Astrocyte (in vitro differentiated cells and primary cell): ENCODE data around the gene ELMOD3. TPM values are rescaled to one million over a fixed set of nuclear protein-coding genes. Genes with fewer than 3 reads are reported as not detected.

Experiments
- DNase-seq: peaks from one replicate; pipeline ENCODE4 v3.0.0-alpha.2; 2010; ENCODE audit warnings: low read depth
- FAIRE-seq: peaks from 2 replicates; lab custom pipeline; 2011; peaks lifted over from hg19 to GRCh38; lab: Jason Lieb, UNC
- H2AFZ ChIP-seq: 2 replicates; pipeline ENCODE4 v1.6.0; 2012; ENCODE audit warnings: low read depth, low read length, inconsistent platforms
- H3K27ac ChIP-seq: 2 replicates; pipeline ENCODE4 v1.5.1; 2011; ENCODE audit warnings: low read depth, low read length, inconsistent platforms
- H3K27me3 ChIP-seq: 2 replicates; pipeline ENCODE4 v1.6.0; 2011; ENCODE audit warnings: low read length, inconsistent platforms; ENCODE audit not compliant: insufficient read depth
- H3K36me3 ChIP-seq: 2 replicates; pipeline ENCODE4 v1.5.1; 2011; ENCODE audit warnings: low read length, inconsistent platforms; ENCODE audit not compliant: insufficient read depth
- H3K4me1 ChIP-seq: 2 replicates; pipeline ENCODE4 v1.5.1; 2011; ENCODE audit warnings: low read length, inconsistent platforms; ENCODE audit not compliant: insufficient read depth
- H3K4me2 ChIP-seq: 2 replicates; pipeline ENCODE4 v1.6.0; 2012; ENCODE audit warnings: low read length, inconsistent platforms
- H3K4me3 ChIP-seq: 2 replicates; pipeline ENCODE4 v1.5.1; 2011; ENCODE audit warnings: low read depth, mild to moderate bottlenecking, low read length, inconsistent platforms; ENCODE audit not compliant: insufficient read depth
- H3K79me2 ChIP-seq: 2 replicates; pipeline ENCODE4 v1.6.0; 2012; ENCODE audit warnings: mild to moderate bottlenecking, low read length, inconsistent platforms; ENCODE audit not compliant: insufficient read depth
- H3K9ac ChIP-seq: 2 replicates; pipeline ENCODE4 v1.6.0; 2012; ENCODE audit warnings: mild to moderate bottlenecking, low read length, inconsistent platforms
- H3K9me3 ChIP-seq: 2 replicates; pipeline ENCODE4 v1.5.1; 2012; ENCODE audit warnings: low read depth, mild to moderate bottlenecking, low read length, inconsistent platforms; ENCODE audit not compliant: insufficient read depth
- H4K20me1 ChIP-seq: 2 replicates; pipeline ENCODE4 v1.6.0; 2012; ENCODE audit warnings: low read length, inconsistent platforms; ENCODE audit not compliant: insufficient read depth
- H3K27ac Mint-ChIP-seq: one replicate; pipeline ENCODE4 v1.8.0; 2021; ENCODE audit warnings: mild to moderate bottlenecking, mixed read lengths; ENCODE audit not compliant: unreplicated experiment
- H3K27me3 Mint-ChIP-seq: one replicate; pipeline ENCODE4 v1.8.0; 2021; ENCODE audit warnings: low read depth, mixed read lengths; ENCODE audit not compliant: unreplicated experiment
- H3K36me3 Mint-ChIP-seq: one replicate; pipeline ENCODE4 v1.8.0; 2021; ENCODE audit warnings: low read depth, mixed read lengths; ENCODE audit not compliant: unreplicated experiment
- H3K4me1 Mint-ChIP-seq: one replicate; pipeline ENCODE4 v1.8.0; 2021; ENCODE audit warnings: low read depth, mixed read lengths; ENCODE audit not compliant: unreplicated experiment
- H3K4me3 Mint-ChIP-seq: one replicate; pipeline ENCODE4 v1.8.0; 2021; ENCODE audit warnings: mild to moderate bottlenecking, moderate library complexity, mixed read lengths; ENCODE audit not compliant: unreplicated experiment
- H3K9me3 Mint-ChIP-seq: one replicate; pipeline ENCODE4 v1.8.0; 2021; ENCODE audit warnings: mild to moderate bottlenecking, mixed read lengths; ENCODE audit not compliant: unreplicated experiment
- CTCF ChIP-seq: IDR thresholded peaks from 2 replicates; pipeline ENCODE4 v1.5.1; 2011; ENCODE audit warnings: low read depth, mild to moderate bottlenecking, inconsistent platforms, low read length, moderate library complexity; ENCODE audit not compliant: insufficient read depth
- EZH2 ChIP-seq: IDR thresholded peaks from 2 replicates; pipeline ENCODE4 v1.6.1; 2012; ENCODE audit warnings: mild to moderate bottlenecking, low read length, inconsistent platforms; ENCODE audit not compliant: insufficient read depth
- total RNA-seq: library from RNA; stranded (reverse); gene quantifications from 2 replicates; pipeline ENCODE4 v1.2.1, GENCODE V29; 2021

The ELMOD3 gene
- total RNA-seq, 1 donor from 2014 or later, result 11.7 TPM

- Histone ChIP-seq H3K79me2 (no peaks in the 10 kb centered on the region), H2AFZ (no peak overlapping the region), H3K27ac (no peak overlapping the region), H3K4me1 (no peaks in the 10 kb centered on the region), H3K4me2 (no peak overlapping the region), H3K36me3 (peaks cover 12% of the 10 kb centered on the region), H3K9ac (no peak overlapping the region), H3K4me3 (no peak overlapping the region), H3K27me3 (no peaks in the 10 kb centered on the region), H4K20me1 (no peaks in the 10 kb centered on the region), H3K9me3 (no peaks in the 10 kb centered on the region)
- Mint-ChIP-seq H3K4me1 (peaks cover 4% of the 10 kb centered on the region), H3K9me3 (no peaks in the 10 kb centered on the region), H3K36me3 (peaks cover 22% of the 10 kb centered on the region), H3K27ac (no peak overlapping the region), H3K4me3 (no peak overlapping the region), H3K27me3 (no peaks in the 10 kb centered on the region)
- no peak for FAIRE-seq
- no peak for DNase-seq
- no peak for TF ChIP-seq CTCF
- no peak for TF ChIP-seq EZH2
Measured at GRCh38 chr2:85395912-85396475, 41.4 kb downstream of the ELMOD3 start.

GRCh38 chr2:85396531-85397470, 42.2 kb downstream of the ELMOD3 start:
- peaks cover 22% of the 10 kb centered on the region for H3K36me3 Mint-ChIP-seq
- peaks cover 4% of the 10 kb centered on the region for H3K4me1 Mint-ChIP-seq
- no peak overlapping the region for H3K27ac ChIP-seq
- no peak overlapping the region for H3K4me3 ChIP-seq
- no peak overlapping the region for H3K27ac Mint-ChIP-seq
- no peak overlapping the region for H3K4me3 Mint-ChIP-seq
- no peaks in the 10 kb centered on the region for H4K20me1 ChIP-seq
- TF ChIP-seq EZH2 (no peak), CTCF (no peak)
- H3K27me3 Mint-ChIP-seq, result no peaks in the 10 kb centered on the region
- H3K27me3 ChIP-seq, result no peaks in the 10 kb centered on the region
- no peak for DNase-seq
- no peak overlapping the region for H3K9ac ChIP-seq
- no peaks in the 10 kb centered on the region for H3K9me3 ChIP-seq
- H3K79me2 ChIP-seq, result peaks cover under 1% of the 10 kb centered on the region
- H3K4me1 ChIP-seq, result no peaks in the 10 kb centered on the region
- H3K9me3 Mint-ChIP-seq, result no peaks in the 10 kb centered on the region
- H3K36me3 ChIP-seq, result peaks cover 12% of the 10 kb centered on the region
- FAIRE-seq, result no peak
- H3K4me2 ChIP-seq, result no peak overlapping the region
- H2AFZ ChIP-seq, result no peak overlapping the region
